Upper lobe of right lung (tissue), 1 donor: Measurements from ENCODE around the gene CLEC18C. TPM values are rescaled to one million over a fixed set of nuclear protein-coding genes. Genes with fewer than 3 reads are reported as not detected.
"Not testable (repeated sequence)": the region's sequence is repeated elsewhere in the genome, so short reads cannot be mapped to it uniquely, and the experiment has no call there.

Experiments
- ATAC-seq: fragments of 200-7000 bp; cut with Tn5 transposase; one replicate; pipeline ENCODE4 v1.9.1; 2020; ENCODE audit warnings: mild to moderate bottlenecking, moderate library complexity
- DNase-seq: peaks from one replicate; pipeline ENCODE4 v3.0.0-alpha.2; 2020
- H3K27ac ChIP-seq: fragments of 200-600 bp; one replicate; pipeline ENCODE4 v1.8.0; 2022
- H3K27me3 ChIP-seq: fragments of 200-600 bp; one replicate; pipeline ENCODE4 v1.8.0; 2022; ENCODE audit warnings: mild to moderate bottlenecking
- H3K36me3 ChIP-seq: fragments of 200-600 bp; one replicate; pipeline ENCODE4 v1.8.0; 2022
- H3K4me1 ChIP-seq: fragments of 200-600 bp; one replicate; pipeline ENCODE4 v1.8.0; 2022
- H3K4me3 ChIP-seq: fragments of 200-600 bp; one replicate; pipeline ENCODE4 v1.8.0; 2022; ENCODE audit warnings: mild to moderate bottlenecking
- H3K9me3 ChIP-seq: fragments of 200-600 bp; one replicate; pipeline ENCODE4 v1.8.0; 2022
- intact Hi-C: fragments of 100-400 bp; cut with DNase I; formaldehyde crosslinking; loops from one replicate; pipeline ENCODE4 v1.11.0; 2022
- total RNA-seq: library from RNA; stranded (reverse); fragmentation: NEBNext Ultra II Directional; extraction: Animal tissue kit (Norgen Biotek cat#: 25700); gene quantifications from one replicate; pipeline ENCODE4 v1.2.1, GENCODE V29; 2021
- donor health status: DM: no; HTN: yes; CAD: no; lungs with severe emphysema.

Gene CLEC18C
- total RNA-seq, 1 donor from 2014 or later: not detected

- H3K9me3 ChIP-seq, DNase-seq, intact Hi-C loops, H3K27me3 ChIP-seq, H3K36me3 ChIP-seq, H3K4me1 ChIP-seq, H3K27ac ChIP-seq, ATAC-seq, H3K4me3 ChIP-seq: not testable (repeated sequence)
Measured at GRCh38 chr16:70198230-70198629, 24.6 kb downstream of the CLEC18C start.

- intact Hi-C loops, H3K4me1 ChIP-seq, H3K9me3 ChIP-seq, ATAC-seq, H3K27me3 ChIP-seq, H3K4me3 ChIP-seq, H3K27ac ChIP-seq, DNase-seq, H3K36me3 ChIP-seq: not testable (repeated sequence)
Measured at GRCh38 chr16:70198666-70199065, 25.1 kb downstream of the CLEC18C start.

- H3K4me1 ChIP-seq, H3K4me3 ChIP-seq, intact Hi-C loops, H3K27ac ChIP-seq, H3K27me3 ChIP-seq, H3K9me3 ChIP-seq, ATAC-seq, DNase-seq, H3K36me3 ChIP-seq: not testable (repeated sequence)
Measured at GRCh38 chr16:70199170-70199569, 25.6 kb downstream of the CLEC18C start.

GRCh38 chr16:70200063-70200462 lies 26.5 kb downstream of the CLEC18C start:
- ATAC-seq, DNase-seq, H3K27me3 ChIP-seq, H3K4me3 ChIP-seq, H3K27ac ChIP-seq, H3K4me1 ChIP-seq, intact Hi-C loops, H3K9me3 ChIP-seq, H3K36me3 ChIP-seq: not testable (repeated sequence)

GRCh38 chr16:70203508-70203907 lies 29.9 kb downstream of the CLEC18C start:
- H3K36me3 ChIP-seq, intact Hi-C loops, H3K27ac ChIP-seq, H3K27me3 ChIP-seq, DNase-seq, ATAC-seq, H3K9me3 ChIP-seq, H3K4me1 ChIP-seq, H3K4me3 ChIP-seq: not testable (repeated sequence)

- H3K4me3 ChIP-seq, H3K36me3 ChIP-seq, H3K27me3 ChIP-seq, ATAC-seq, intact Hi-C loops, H3K4me1 ChIP-seq, H3K27ac ChIP-seq, H3K9me3 ChIP-seq, DNase-seq: not testable (repeated sequence)
Measured at GRCh38 chr16:70204010-70204409, 30.4 kb downstream of the CLEC18C start.

- DNase-seq, ATAC-seq, intact Hi-C loops, H3K4me3 ChIP-seq, H3K4me1 ChIP-seq, H3K27ac ChIP-seq, H3K9me3 ChIP-seq, H3K27me3 ChIP-seq, H3K36me3 ChIP-seq: not testable (repeated sequence)
Measured at GRCh38 chr16:70204668-70205405, 31.2 kb downstream of the CLEC18C start.

- H3K27me3 ChIP-seq, H3K9me3 ChIP-seq, ATAC-seq, H3K4me3 ChIP-seq, DNase-seq, intact Hi-C loops, H3K36me3 ChIP-seq, H3K4me1 ChIP-seq, H3K27ac ChIP-seq: not testable (repeated sequence)
Measured at GRCh38 chr16:70206382-70206781, 32.8 kb downstream of the CLEC18C start.

GRCh38 chr16:70218586-70218985 lies 45.0 kb downstream of the CLEC18C start:
- H3K27me3 ChIP-seq, H3K4me1 ChIP-seq, H3K27ac ChIP-seq, H3K9me3 ChIP-seq, H3K4me3 ChIP-seq, DNase-seq, intact Hi-C loops, ATAC-seq: not testable (repeated sequence)
- H3K36me3 ChIP-seq: peaks cover 17% of the 10 kb centered on the region

GRCh38 chr16:70222574-70222973 lies 49.0 kb downstream of the CLEC18C start:
- H3K4me3 ChIP-seq, H3K27ac ChIP-seq, H3K9me3 ChIP-seq, H3K27me3 ChIP-seq, DNase-seq, H3K4me1 ChIP-seq, ATAC-seq, intact Hi-C loops: not testable (repeated sequence)
- H3K36me3 ChIP-seq: peaks cover 24% of the 10 kb centered on the region

- ATAC-seq, H3K27ac ChIP-seq, DNase-seq, H3K27me3 ChIP-seq, intact Hi-C loops, H3K4me3 ChIP-seq, H3K4me1 ChIP-seq, H3K9me3 ChIP-seq: not testable (repeated sequence)
- H3K36me3 ChIP-seq: peaks cover 28% of the 10 kb centered on the region
Measured at GRCh38 chr16:70223216-70223615, 49.6 kb downstream of the CLEC18C start.

- H3K27me3 ChIP-seq, H3K4me3 ChIP-seq, H3K4me1 ChIP-seq, intact Hi-C loops, ATAC-seq, DNase-seq, H3K9me3 ChIP-seq, H3K27ac ChIP-seq: not testable (repeated sequence)
- H3K36me3 ChIP-seq: peaks cover 35% of the 10 kb centered on the region
Measured at GRCh38 chr16:70223971-70224513, 50.5 kb downstream of the CLEC18C start.

GRCh38 chr16:70224645-70225044 lies 51.1 kb downstream of the CLEC18C start:
- H3K4me3 ChIP-seq, ATAC-seq, H3K4me1 ChIP-seq, H3K27ac ChIP-seq, H3K27me3 ChIP-seq, DNase-seq, H3K9me3 ChIP-seq, intact Hi-C loops: not testable (repeated sequence)
- peaks cover 35% of the 10 kb centered on the region for H3K36me3 ChIP-seq

GRCh38 chr16:70225430-70225829 lies 51.8 kb downstream of the CLEC18C start:
- H3K27me3 ChIP-seq, H3K4me3 ChIP-seq, intact Hi-C loops, H3K27ac ChIP-seq, ATAC-seq, DNase-seq, H3K9me3 ChIP-seq, H3K4me1 ChIP-seq: not testable (repeated sequence)
- peaks cover 33% of the 10 kb centered on the region for H3K36me3 ChIP-seq
